ENCODE results near the gene CUX1. TPM values are rescaled to one million over a fixed set of nuclear protein-coding genes. Genes with fewer than 3 reads are reported as not detected.

Gene CUX1
- total RNA-seq, 1 experiment from 2014 or later, result 92.4 TPM

GRCh38 chr7:102284891-102285539, 467.6 kb downstream of the CUX1 start:
- H3K4me2 ChIP-seq (ENCODE audit: low read depth, low read length, poor library complexity, severe bottlenecking), result peak overlapping the region; percentile 96
- H3K36me3 ChIP-seq (ENCODE audit: insufficient read depth, low read length), result no peaks in the 10 kb centered on the region
- peak; percentile 76 for DNase-seq
- H3K9me2 ChIP-seq (replicated peaks; ENCODE audit: insufficient read depth, low read length), result no peaks in the 10 kb centered on the region
- peaks cover 66% of the 10 kb centered on the region for H3K4me1 ChIP-seq (ENCODE audit: low read length)
- H3K9me3 ChIP-seq (ENCODE audit: low read length), result no peaks in the 10 kb centered on the region
- H2AFZ ChIP-seq (ENCODE audit: low read length), result no peak overlapping the region
- peaks cover 12% of the 10 kb centered on the region; the same call in 1 of the 2 replicates for H3K79me2 ChIP-seq (ENCODE audit: low read length)
- H3K4me3 ChIP-seq (ENCODE audit: low read length), result peak overlapping the region; percentile 89
- H3K27ac ChIP-seq (ENCODE audit: low read length), result peak overlapping the region; percentile 96
- H3K27me3 ChIP-seq (ENCODE audit: low read length), result no peaks in the 10 kb centered on the region
- H4K20me1 ChIP-seq (ENCODE audit: insufficient read depth, low read depth, low read length), result no peaks in the 10 kb centered on the region
- H3K9ac ChIP-seq (ENCODE audit: low read length), result peak overlapping the region; percentile 99

- Histone ChIP-seq H3K9me3 (ENCODE audit: low read length) (no peaks in the 10 kb centered on the region), H3K79me2 (ENCODE audit: low read length) (peaks cover 15% of the 10 kb centered on the region), H3K36me3 (ENCODE audit: insufficient read depth, low read length) (no peaks in the 10 kb centered on the region), H3K27me3 (ENCODE audit: low read length) (no peaks in the 10 kb centered on the region), H3K4me2 (ENCODE audit: low read depth, low read length, poor library complexity, severe bottlenecking) (peak overlapping the region; percentile 96), H2AFZ (ENCODE audit: low read length) (no peak overlapping the region), H4K20me1 (ENCODE audit: insufficient read depth, low read depth, low read length) (peaks cover 2% of the 10 kb centered on the region; the same call in 1 of the 2 replicates), H3K27ac (ENCODE audit: low read length) (peak overlapping the region; percentile 96), H3K9ac (ENCODE audit: low read length) (peak overlapping the region; percentile 99), H3K9me2 (replicated peaks; ENCODE audit: insufficient read depth, low read length) (no peaks in the 10 kb centered on the region), H3K4me1 (ENCODE audit: low read length) (peaks cover 64% of the 10 kb centered on the region), H3K4me3 (ENCODE audit: low read length) (peak overlapping the region; percentile 89)
- no peak for DNase-seq
Observed at GRCh38 chr7:102285540-102286236, 468.3 kb downstream of the CUX1 start.

DNA sequence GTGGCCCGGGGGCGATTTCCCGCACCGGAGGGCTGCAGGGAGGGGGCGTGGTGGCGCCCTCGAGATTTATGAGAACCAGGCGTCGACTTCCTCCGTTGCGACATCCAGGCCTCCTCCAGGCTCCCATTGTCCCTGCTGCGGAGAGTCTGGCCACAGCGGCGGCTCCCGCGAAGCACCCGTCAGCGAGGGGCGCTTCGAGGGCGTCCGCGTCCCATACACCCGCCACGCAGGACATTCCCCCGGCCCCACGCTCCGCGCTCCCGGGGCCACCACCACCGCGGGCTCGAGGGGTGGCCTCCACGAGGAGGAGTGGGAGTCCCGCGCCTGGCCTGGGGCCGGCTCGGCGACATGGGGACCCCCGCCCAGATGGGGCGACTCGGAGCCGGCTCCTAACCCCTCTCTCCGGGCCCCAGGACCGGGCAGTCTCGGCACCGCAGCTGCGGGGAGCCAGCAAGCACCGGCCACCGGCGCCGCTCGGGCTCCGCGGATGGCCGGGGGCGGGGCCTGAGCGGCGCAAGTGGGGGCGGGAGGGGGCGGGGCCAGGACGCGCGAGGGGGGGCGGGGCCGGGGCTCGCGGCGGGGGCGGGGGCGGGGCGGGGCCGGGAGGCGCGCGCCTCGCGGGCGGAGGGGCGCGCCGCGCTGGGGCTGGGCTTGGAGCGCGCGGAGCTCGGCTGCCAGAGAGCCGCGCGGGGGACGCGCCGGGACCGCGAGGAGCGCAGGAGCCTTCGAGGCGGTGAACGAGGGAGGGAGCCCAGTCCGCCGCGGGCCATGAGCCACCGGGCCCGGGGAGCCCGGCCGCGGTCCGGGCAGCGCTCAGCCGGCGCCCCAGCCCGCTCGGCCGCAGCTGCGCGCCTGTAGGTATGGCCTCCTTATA, 469.0 kb downstream of the CUX1 start, which contains the start of gene SH2B2:
Gene SH2B2, plus strand, starts transcription at position 632 of the 874 bp plus-strand sequence. CDS start 13,683 bp downstream, outside the sequence.
- Histone ChIP-seq H3K9me2 (replicated peaks; ENCODE audit: insufficient read depth, low read length) (no peaks in the 10 kb centered on the region), H4K20me1 (ENCODE audit: insufficient read depth, low read depth, low read length) (peaks cover 5% of the 10 kb centered on the region; the same call in 1 of the 2 replicates), H3K27ac (ENCODE audit: low read length) (peak within 1 kb of the TSS; percentile 100), H3K27me3 (ENCODE audit: low read length) (no peaks in the 10 kb centered on the region), H3K36me3 (ENCODE audit: insufficient read depth, low read length) (no peaks in the 10 kb centered on the region), H3K9ac (ENCODE audit: low read length) (peak within 1 kb of the TSS; percentile 99), H3K9me3 (ENCODE audit: low read length) (no peaks in the 10 kb centered on the region), H3K4me2 (ENCODE audit: low read depth, low read length, poor library complexity, severe bottlenecking) (peak within 1 kb of the TSS; percentile 98), H3K4me1 (ENCODE audit: low read length) (peaks cover 68% of the 10 kb centered on the region), H3K4me3 (ENCODE audit: low read length) (peak within 1 kb of the TSS; percentile 89), H3K79me2 (ENCODE audit: low read length) (peaks cover 18% of the 10 kb centered on the region), H2AFZ (ENCODE audit: low read length) (no peak within 1 kb of the TSS)
- peak; percentile 86 for DNase-seq

- peaks cover 5% of the 10 kb centered on the region; the same call in 1 of the 2 replicates for H4K20me1 ChIP-seq (ENCODE audit: insufficient read depth, low read depth, low read length)
- H3K27me3 ChIP-seq (ENCODE audit: low read length), result no peaks in the 10 kb centered on the region
- DNase-seq, result peak; percentile 96
- peak overlapping the region; percentile 98 for H3K9ac ChIP-seq (ENCODE audit: low read length)
- no peaks in the 10 kb centered on the region for H3K36me3 ChIP-seq (ENCODE audit: insufficient read depth, low read length)
- peak overlapping the region; percentile 100 for H3K27ac ChIP-seq (ENCODE audit: low read length)
- peaks cover 77% of the 10 kb centered on the region for H3K4me1 ChIP-seq (ENCODE audit: low read length)
- peak overlapping the region; percentile 76 for H3K4me3 ChIP-seq (ENCODE audit: low read length)
- no peaks in the 10 kb centered on the region for H3K9me2 ChIP-seq (replicated peaks; ENCODE audit: insufficient read depth, low read length)
- peak overlapping the region; percentile 98 for H3K4me2 ChIP-seq (ENCODE audit: low read depth, low read length, poor library complexity, severe bottlenecking)
- H3K79me2 ChIP-seq (ENCODE audit: low read length), result peaks cover 25% of the 10 kb centered on the region
- H2AFZ ChIP-seq (ENCODE audit: low read length), result no peak overlapping the region
- H3K9me3 ChIP-seq (ENCODE audit: low read length), result no peaks in the 10 kb centered on the region
Observed at GRCh38 chr7:102287111-102287980, 469.9 kb downstream of the CUX1 start.

DNA sequence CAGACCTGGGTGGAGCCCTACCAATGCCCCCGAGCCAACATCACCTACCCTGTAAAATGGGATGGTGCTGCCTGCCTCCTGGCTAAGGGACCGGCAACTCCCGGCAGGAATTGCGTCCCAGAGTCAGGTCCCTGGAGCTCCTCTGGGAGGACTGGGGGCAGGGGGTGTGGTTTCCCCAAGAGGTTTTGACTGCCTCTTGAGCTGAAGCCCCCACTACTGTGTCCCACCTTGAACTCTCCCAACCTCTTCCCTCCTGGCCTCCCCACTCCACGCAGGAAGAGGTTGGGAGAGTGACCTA, 470.5 kb downstream of the CUX1 start:
- no peaks in the 10 kb centered on the region for H3K36me3 ChIP-seq (ENCODE audit: insufficient read depth, low read length)
- no peak overlapping the region for H2AFZ ChIP-seq (ENCODE audit: low read length)
- peak overlapping the region; percentile 76 for H3K4me3 ChIP-seq (ENCODE audit: low read length)
- peaks cover 5% of the 10 kb centered on the region; the same call in 1 of the 2 replicates for H4K20me1 ChIP-seq (ENCODE audit: insufficient read depth, low read depth, low read length)
- H3K9me3 ChIP-seq (ENCODE audit: low read length), result no peaks in the 10 kb centered on the region
- no peaks in the 10 kb centered on the region for H3K9me2 ChIP-seq (replicated peaks; ENCODE audit: insufficient read depth, low read length)
- no peaks in the 10 kb centered on the region for H3K27me3 ChIP-seq (ENCODE audit: low read length)
- peaks cover 30% of the 10 kb centered on the region for H3K79me2 ChIP-seq (ENCODE audit: low read length)
- peak overlapping the region; percentile 100 for H3K27ac ChIP-seq (ENCODE audit: low read length)
- H3K9ac ChIP-seq (ENCODE audit: low read length), result peak overlapping the region; percentile 98
- DNase-seq, result no peak
- H3K4me1 ChIP-seq (ENCODE audit: low read length), result peaks cover 82% of the 10 kb centered on the region
- H3K4me2 ChIP-seq (ENCODE audit: low read depth, low read length, poor library complexity, severe bottlenecking), result peak overlapping the region; percentile 98

GRCh38 chr7:102288285-102288930, 471.0 kb downstream of the CUX1 start:
- peak; percentile 88 for DNase-seq
- peaks cover 35% of the 10 kb centered on the region for H3K79me2 ChIP-seq (ENCODE audit: low read length)

DNA sequence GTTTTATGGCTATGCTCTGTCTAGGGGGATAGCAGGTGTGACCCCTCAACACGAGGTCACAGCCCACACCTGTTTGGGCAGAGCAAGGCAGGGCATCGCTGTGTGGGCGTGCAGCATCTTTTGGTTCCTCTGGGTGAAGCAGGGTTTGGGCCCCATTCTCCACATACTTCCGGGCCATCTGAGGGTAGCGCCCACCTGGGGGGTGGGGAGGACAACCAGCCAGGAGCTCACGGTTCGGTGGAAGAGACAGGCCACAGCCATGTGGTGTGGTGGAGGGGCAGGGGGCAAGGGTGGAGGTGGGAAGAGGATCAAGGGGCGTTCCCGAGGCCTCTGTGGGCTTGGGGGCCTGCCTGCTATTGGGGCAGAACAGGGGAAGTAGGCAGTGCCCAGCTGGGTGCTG, 471.6 kb downstream of the CUX1 start:
- Histone ChIP-seq H3K4me3 (ENCODE audit: low read length) (peak overlapping the region; percentile 76), H4K20me1 (ENCODE audit: insufficient read depth, low read depth, low read length) (peaks cover 5% of the 10 kb centered on the region; the same call in 1 of the 2 replicates), H3K4me1 (ENCODE audit: low read length) (peaks cover 82% of the 10 kb centered on the region), H3K9me2 (replicated peaks; ENCODE audit: insufficient read depth, low read length) (no peaks in the 10 kb centered on the region), H3K27ac (ENCODE audit: low read length) (peak overlapping the region; percentile 100), H3K4me2 (ENCODE audit: low read depth, low read length, poor library complexity, severe bottlenecking) (peak overlapping the region; percentile 98), H2AFZ (ENCODE audit: low read length) (no peak overlapping the region), H3K9me3 (ENCODE audit: low read length) (no peaks in the 10 kb centered on the region), H3K9ac (ENCODE audit: low read length) (peak overlapping the region; percentile 98), H3K27me3 (ENCODE audit: low read length) (no peaks in the 10 kb centered on the region), H3K79me2 (ENCODE audit: low read length) (peaks cover 41% of the 10 kb centered on the region), H3K36me3 (ENCODE audit: insufficient read depth, low read length) (no peaks in the 10 kb centered on the region)
- peak; percentile 97 for DNase-seq

More at GRCh38 chr7:102288285-102288930, 471.0 kb downstream of the CUX1 start:
- H3K9ac ChIP-seq (ENCODE audit: low read length), result peak overlapping the region; percentile 98
- H3K27ac ChIP-seq (ENCODE audit: low read length), result peak overlapping the region; percentile 100
- H3K36me3 ChIP-seq (ENCODE audit: insufficient read depth, low read length), result no peaks in the 10 kb centered on the region
- H3K4me2 ChIP-seq (ENCODE audit: low read depth, low read length, poor library complexity, severe bottlenecking), result peak overlapping the region; percentile 98
- H3K4me1 ChIP-seq (ENCODE audit: low read length), result peaks cover 82% of the 10 kb centered on the region
- no peak overlapping the region for H2AFZ ChIP-seq (ENCODE audit: low read length)
- peaks cover 5% of the 10 kb centered on the region; the same call in 1 of the 2 replicates for H4K20me1 ChIP-seq (ENCODE audit: insufficient read depth, low read depth, low read length)
- no peaks in the 10 kb centered on the region for H3K9me3 ChIP-seq (ENCODE audit: low read length)
- no peaks in the 10 kb centered on the region for H3K27me3 ChIP-seq (ENCODE audit: low read length)
- H3K4me3 ChIP-seq (ENCODE audit: low read length), result peak overlapping the region; percentile 76
- no peaks in the 10 kb centered on the region for H3K9me2 ChIP-seq (replicated peaks; ENCODE audit: insufficient read depth, low read length)

All from Karpas-422 (cell line).